ENCODE measurements around the gene BAIAP2L2. TPM values are rescaled to one million over a fixed set of nuclear protein-coding genes. Genes with fewer than 3 reads are reported as not detected.

Gene BAIAP2L2
- total and polyA plus RNA-seq, 8 donors: 0.56 to 13.8 (median 1.1) TPM

- Histone ChIP-seq H3K27me3 (no peaks in the 10 kb centered on the region), H3K9me3 (no peaks in the 10 kb centered on the region), H3K4me3 (no peak overlapping the region), H3K27ac (no peak overlapping the region), H3K4me1 (no peaks in the 10 kb centered on the region), H3K36me3 (peaks cover 0 to 4% (median 0%) of the 10 kb centered on the region in 3 donors)
- FAIRE-seq: no peak
- WGBS, 2 donors: 84 to 88% methylated on average over 10 of the region's 10 CpGs
- DNase-seq: no peak
- no peak for ATAC-seq
- intact Hi-C loops (cut with DNase I): no loop called here
- TF ChIP-seq CTCF (IDR thresholded peaks at IDR 0.05): no peak
These were observed 18.5 kb upstream of the BAIAP2L2 start for GRCh38 chr22:38129021-38129420.

- Histone ChIP-seq H3K36me3 (peaks cover 0 to 4% (median 0%) of the 10 kb centered on the region in 3 donors), H3K27ac (no peak overlapping the region), H3K9me3 (no peaks in the 10 kb centered on the region), H3K4me3 (no peak overlapping the region), H3K4me1 (no peaks in the 10 kb centered on the region), H3K27me3 (no peaks in the 10 kb centered on the region)
- TF ChIP-seq CTCF (IDR thresholded peaks at IDR 0.05): no peak
- DNase-seq (no peak), FAIRE-seq (no peak), ATAC-seq (no peak)
- 88 to 89% methylated on average over 8 to 9 of the region's 9 CpGs for WGBS, 2 donors
- intact Hi-C loops (cut with DNase I): no loop called here
These were observed 17.4 kb upstream of the BAIAP2L2 start for GRCh38 chr22:38127869-38128268.

- 93 to 94% methylated on average over 23 of the region's 23 CpGs for WGBS, 2 donors
- Histone ChIP-seq H3K27me3 (no peaks in the 10 kb centered on the region), H3K27ac (no peak overlapping the region), H3K4me1 (no peaks in the 10 kb centered on the region), H3K4me3 (no peak overlapping the region), H3K36me3 (no peaks in the 10 kb centered on the region), H3K9me3 (no peaks in the 10 kb centered on the region)
- DNase-seq (no peak), FAIRE-seq (no peak), ATAC-seq (no peak)
- intact Hi-C loops (cut with DNase I): no loop called here
- TF ChIP-seq CTCF (IDR thresholded peaks at IDR 0.05): no peak
These were observed 16.6 kb upstream of the BAIAP2L2 start for GRCh38 chr22:38126928-38127668.

- no peak overlapping the region for H3K27ac ChIP-seq
- no peaks in the 10 kb centered on the region for H3K4me1 ChIP-seq
- 88% methylated on average over 11 of the region's 11 CpGs for WGBS, 2 donors
- intact Hi-C loops (cut with DNase I): no loop called here
- H3K36me3 ChIP-seq: no peaks in the 10 kb centered on the region
- DNase-seq (no peak), FAIRE-seq (no peak), ATAC-seq (no peak)
- no peak overlapping the region for H3K4me3 ChIP-seq
- H3K27me3 ChIP-seq: no peaks in the 10 kb centered on the region
- no peaks in the 10 kb centered on the region for H3K9me3 ChIP-seq
- TF ChIP-seq CTCF (IDR thresholded peaks at IDR 0.05): no peak
These were observed 15.3 kb upstream of the BAIAP2L2 start for GRCh38 chr22:38125751-38126201.

GRCh38 chr22:38125038-38125610, 14.6 kb upstream of the BAIAP2L2 start:
- FAIRE-seq (no peak), DNase-seq (no peak), ATAC-seq (no peak)
- H3K27me3 ChIP-seq: no peaks in the 10 kb centered on the region
- H3K9me3 ChIP-seq: no peaks in the 10 kb centered on the region
- H3K27ac ChIP-seq: no peak overlapping the region
- no peaks in the 10 kb centered on the region for H3K4me1 ChIP-seq
- H3K4me3 ChIP-seq: no peak overlapping the region
- intact Hi-C loops (cut with DNase I): no loop called here
- no peaks in the 10 kb centered on the region for H3K36me3 ChIP-seq
- TF ChIP-seq CTCF (IDR thresholded peaks at IDR 0.05): no peak
- 94 to 96% methylated on average over 14 of the region's 14 CpGs for WGBS, 2 donors

Measured in pancreas (tissue), 10 donors.